Colonic mucosa (tissue), 4 donors: ENCODE data around the gene KRT73. TPM values are rescaled to one million over a fixed set of nuclear protein-coding genes. Genes with fewer than 3 reads are reported as not detected.

Experiments
- DNase-seq: peaks from one replicate; pipeline ENCODE4 v3.0.0-alpha.2; 2020
- H3K27ac ChIP-seq: fragments of 200-600 bp; one replicate; pipeline ENCODE4 v1.8.0; 2021
- H3K27me3 ChIP-seq: fragments of 200-600 bp; one replicate; pipeline ENCODE4 v1.8.0; 2021
- H3K36me3 ChIP-seq: fragments of 200-600 bp; one replicate; pipeline ENCODE4 v1.8.0; 2021
- H3K4me1 ChIP-seq: fragments of 200-600 bp; one replicate; pipeline ENCODE4 v1.8.0; 2021; ENCODE audit warnings: mild to moderate bottlenecking
- H3K4me3 ChIP-seq: fragments of 200-600 bp; one replicate; pipeline ENCODE4 v1.8.0; 2021
- H3K9ac ChIP-seq, 2 donors: one replicate each; pipeline ENCODE4 v1.7.0; 2013; ENCODE audit warnings: control low read depth in 2 of 2, low read depth in 2 of 2, low read length in 2 of 2
- H3K9me3 ChIP-seq: fragments of 200-600 bp; one replicate; pipeline ENCODE4 v1.8.0; 2021
- intact Hi-C: fragments of 100-400 bp; cut with DNase I; formaldehyde crosslinking; loops from one replicate; pipeline ENCODE4 v1.14.1; 2022
- total RNA-seq, 2 donors: library from RNA; stranded (reverse); fragmentation: NEBNext Ultra II Directional in 1 of 2; extraction: Animal tissue kit (Norgen Biotek cat#: 25700) in 1 of 2; gene quantifications; one replicate each; pipeline ENCODE4 v1.2.1, GENCODE V29; 2021
- TF ChIP-seq, protein P1 (sequence below): fragments of 200-600 bp; IDR thresholded peaks from one replicate; pipeline ENCODE4 v1.8.0; 2022; ENCODE audit warnings: antibody characterized with exemption, mild to moderate bottlenecking
- donor health status: healthy.
- donor health status: DM: no; HTN: no; CAD: no.
- donor health status: DM: no; HTN: no; CAD: no.

KRT73 gene
- total RNA-seq, 2 donors from 2014 or later = not detected

GRCh38 chr12:52561880-52562449 lies 56.4 kb downstream of the KRT73 start:
- DNase-seq = no peak
- H3K9ac ChIP-seq = no peak overlapping the region
- H3K4me1 ChIP-seq = no peaks in the 10 kb centered on the region
- no peaks in the 10 kb centered on the region for H3K9me3 ChIP-seq
- TF ChIP-seq, protein P1, sequence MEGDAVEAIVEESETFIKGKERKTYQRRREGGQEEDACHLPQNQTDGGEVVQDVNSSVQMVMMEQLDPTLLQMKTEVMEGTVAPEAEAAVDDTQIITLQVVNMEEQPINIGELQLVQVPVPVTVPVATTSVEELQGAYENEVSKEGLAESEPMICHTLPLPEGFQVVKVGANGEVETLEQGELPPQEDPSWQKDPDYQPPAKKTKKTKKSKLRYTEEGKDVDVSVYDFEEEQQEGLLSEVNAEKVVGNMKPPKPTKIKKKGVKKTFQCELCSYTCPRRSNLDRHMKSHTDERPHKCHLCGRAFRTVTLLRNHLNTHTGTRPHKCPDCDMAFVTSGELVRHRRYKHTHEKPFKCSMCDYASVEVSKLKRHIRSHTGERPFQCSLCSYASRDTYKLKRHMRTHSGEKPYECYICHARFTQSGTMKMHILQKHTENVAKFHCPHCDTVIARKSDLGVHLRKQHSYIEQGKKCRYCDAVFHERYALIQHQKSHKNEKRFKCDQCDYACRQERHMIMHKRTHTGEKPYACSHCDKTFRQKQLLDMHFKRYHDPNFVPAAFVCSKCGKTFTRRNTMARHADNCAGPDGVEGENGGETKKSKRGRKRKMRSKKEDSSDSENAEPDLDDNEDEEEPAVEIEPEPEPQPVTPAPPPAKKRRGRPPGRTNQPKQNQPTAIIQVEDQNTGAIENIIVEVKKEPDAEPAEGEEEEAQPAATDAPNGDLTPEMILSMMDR = no peak
- no peak overlapping the region for H3K27ac ChIP-seq
- H3K27me3 ChIP-seq = no peaks in the 10 kb centered on the region
- no peak overlapping the region for H3K4me3 ChIP-seq
- intact Hi-C loops = no loop called here
- no peaks in the 10 kb centered on the region for H3K36me3 ChIP-seq

- Histone ChIP-seq H3K4me1 (no peaks in the 10 kb centered on the region), H3K9me3 (no peaks in the 10 kb centered on the region), H3K27ac (no peak overlapping the region), H3K27me3 (no peaks in the 10 kb centered on the region), H3K4me3 (no peak overlapping the region), H3K36me3 (no peaks in the 10 kb centered on the region), H3K9ac (no peak overlapping the region)
- TF ChIP-seq, protein P1 = no peak
- intact Hi-C loops = no loop called here
- no peak for DNase-seq
These were observed 58.4 kb downstream of the KRT73 start for GRCh38 chr12:52559979-52560378.

- Histone ChIP-seq H3K4me3 (no peak overlapping the region), H3K27ac (no peak overlapping the region), H3K9ac (no peak overlapping the region), H3K4me1 (no peaks in the 10 kb centered on the region), H3K36me3 (no peaks in the 10 kb centered on the region), H3K9me3 (no peaks in the 10 kb centered on the region), H3K27me3 (no peaks in the 10 kb centered on the region)
- TF ChIP-seq, protein P1 = no peak
- intact Hi-C loops = no loop called here
- no peak for DNase-seq
These were observed 59.4 kb downstream of the KRT73 start for GRCh38 chr12:52558781-52559445.

Other genes starting within 250 kb of the KRT73 start
- gene KRT84, start 232.9 kb downstream of the KRT73 start, total RNA-seq = not detected
- not detected for gene KRT82, start 212.2 kb downstream of the KRT73 start, total RNA-seq
- gene KRT75, start 184.2 kb downstream of the KRT73 start, total RNA-seq = under 1 TPM in 1 of 2 donors, not detected in 1; 0.10 TPM
- gene KRT6B, start 166.4 kb downstream of the KRT73 start, total RNA-seq = 1 to 10 TPM in 1 of 2 donors, under 1 TPM in 1; 0.13 to 1.4 TPM
- not detected for gene KRT6C, start 144.8 kb downstream of the KRT73 start, total RNA-seq
- gene KRT6A, start 125.3 kb downstream of the KRT73 start, total RNA-seq = not detected
- not detected for gene KRT5, start 98.2 kb downstream of the KRT73 start, total RNA-seq
- gene KRT71, start 65.4 kb downstream of the KRT73 start, total RNA-seq = not detected
- not detected for gene KRT74, start 44.7 kb downstream of the KRT73 start, total RNA-seq
- gene KRT72, start 17.1 kb downstream of the KRT73 start, total RNA-seq = under 1 TPM in 1 of 2 donors, not detected in 1; 0.25 TPM
- not detected for gene KRT2, start 33.7 kb upstream of the KRT73 start, total RNA-seq
- gene KRT1, start 61.8 kb upstream of the KRT73 start, total RNA-seq = 1 to 10 TPM in 1 of 2 donors, not detected in 1; 1.2 TPM
- gene KRT77, start 85.0 kb upstream of the KRT73 start, total RNA-seq = not detected
- not detected for gene KRT76, start 158.8 kb upstream of the KRT73 start, total RNA-seq
- not detected for gene KRT3, start 177.6 kb upstream of the KRT73 start, total RNA-seq
- gene KRT4, start 195.6 kb upstream of the KRT73 start, total RNA-seq = not detected
- gene KRT79, start 215.8 kb upstream of the KRT73 start, total RNA-seq = not detected
- not detected for gene KRT78, start 230.4 kb upstream of the KRT73 start, total RNA-seq